Hematopoietic multipotent progenitor cell treated with erythropoietin and hydrocortisone succinate and interleukin-3 and kit ligand, for 4 days (in vitro differentiated cells): ENCODE measurements around the gene ATP11B.

Experiments
- DNase-seq: peaks from one replicate; pipeline ENCODE4 v3.0.0-alpha.2; 2015

Gene ATP11B

DNA sequence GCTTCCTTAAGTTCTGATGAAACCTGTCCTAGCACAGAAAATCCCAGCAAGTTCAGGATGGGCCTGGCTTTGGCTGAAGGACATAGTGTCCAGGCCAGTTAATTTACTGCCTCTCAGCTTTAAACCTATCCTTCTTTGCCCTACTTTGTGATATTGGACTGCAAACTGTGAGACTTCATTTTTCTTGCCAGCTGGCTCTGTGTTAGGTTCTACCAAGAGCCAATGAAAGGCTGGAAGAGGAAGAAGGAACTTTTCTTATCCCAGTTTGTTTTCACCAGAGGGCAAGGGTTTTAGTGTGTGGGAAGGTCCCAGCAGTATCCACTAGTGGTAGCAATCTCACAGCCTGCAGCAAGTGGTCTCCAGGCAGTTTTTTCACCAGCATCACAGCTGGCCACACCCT lies 168.9 kb downstream of the ATP11B start:
- DNase-seq, result peak; percentile 47

GRCh38 chr3:182964179-182964578 lies 170.9 kb downstream of the ATP11B start:
- no peak for DNase-seq

DNA sequence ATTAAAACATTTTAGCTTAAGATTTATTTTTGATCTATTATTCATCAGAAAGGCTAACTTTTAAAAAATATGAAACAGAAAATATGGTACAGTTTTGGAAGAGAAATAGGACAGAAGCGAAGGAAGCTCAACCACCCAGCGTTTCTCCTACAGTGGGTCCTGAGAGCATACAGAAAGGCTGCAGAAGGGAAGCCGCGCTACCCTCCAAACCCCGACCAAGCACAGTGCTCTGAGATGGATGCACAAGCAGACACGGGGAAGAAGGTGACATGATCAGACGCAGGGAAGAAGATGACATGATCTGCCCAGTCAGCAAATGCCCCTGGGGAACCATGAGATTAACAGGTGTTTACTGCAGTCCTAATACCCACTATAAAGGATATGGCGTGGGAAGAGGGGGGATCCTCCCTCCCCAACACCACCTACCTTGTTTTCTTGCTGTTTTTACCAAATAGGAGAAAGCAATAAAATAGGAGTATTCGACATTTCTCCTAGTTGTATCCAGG lies 172.6 kb downstream of the ATP11B start:
- DNase-seq, result no peak

DNA sequence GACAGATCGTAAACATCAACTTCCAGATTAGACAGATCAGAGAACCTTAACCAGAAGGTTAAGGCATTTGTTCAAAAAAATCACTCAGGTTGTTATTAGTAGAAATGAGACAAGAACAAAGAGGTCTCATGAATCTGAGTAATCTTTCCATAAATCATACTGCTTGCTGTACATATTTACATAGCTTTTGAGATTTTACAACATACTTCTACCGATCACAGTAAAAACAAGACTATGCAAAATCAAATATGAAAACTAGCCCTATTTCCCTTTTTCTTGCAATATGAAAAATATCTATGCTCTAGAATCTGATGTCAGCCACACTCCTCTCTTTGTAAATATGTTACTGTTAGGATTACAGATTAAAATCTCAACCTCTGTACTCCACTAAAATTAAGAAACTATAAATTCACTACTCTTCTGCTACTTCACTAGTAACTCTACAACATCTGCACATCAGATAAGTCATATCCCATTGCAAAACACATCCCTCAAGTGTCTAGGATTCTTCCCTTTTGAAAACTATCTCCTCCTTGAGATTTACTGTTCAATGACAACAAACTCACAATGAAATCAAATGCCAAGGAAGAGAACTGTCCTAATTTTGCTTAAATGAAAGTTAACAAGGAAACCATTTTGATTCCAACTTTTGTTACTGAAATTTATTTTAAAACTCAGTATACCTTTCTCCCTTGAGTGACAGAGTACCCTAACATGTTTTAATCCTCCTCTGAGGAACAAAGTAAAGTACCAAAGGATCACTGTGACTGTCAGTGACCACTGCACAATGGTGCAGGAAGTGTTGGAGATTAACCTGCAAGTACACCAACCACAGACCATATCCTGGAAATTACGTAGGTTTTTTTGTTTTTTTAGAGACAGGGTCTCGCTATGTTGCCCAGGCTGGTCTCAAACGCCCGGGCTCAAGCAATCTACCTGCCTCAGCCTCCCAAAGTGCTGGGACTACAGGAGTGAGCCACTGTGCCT lies 174.2 kb downstream of the ATP11B start:
- peak; percentile 42 for DNase-seq

- DNase-seq, result peak; percentile 53
These were observed 176.0 kb downstream of the ATP11B start for GRCh38 chr3:182969277-182969676.

DNA sequence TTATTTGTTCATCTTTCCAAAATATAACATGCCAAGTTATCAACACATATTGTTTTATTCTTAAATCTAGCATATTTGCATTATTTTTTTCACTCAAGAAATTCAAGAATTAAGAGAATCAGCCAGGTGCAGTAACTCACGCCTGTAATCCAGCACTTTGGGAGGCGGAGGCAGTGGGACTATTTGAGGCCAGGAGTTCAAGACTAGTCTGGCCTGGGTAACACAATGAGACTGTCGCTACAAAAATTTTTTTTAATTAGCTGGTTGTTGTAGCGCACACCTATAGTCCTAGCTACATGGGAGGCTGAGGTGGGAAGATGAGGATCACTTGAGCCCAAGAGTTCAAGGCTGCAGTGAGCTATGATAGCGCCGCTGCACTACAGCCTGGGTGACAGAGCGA lies 176.5 kb downstream of the ATP11B start:
- no peak for DNase-seq

- DNase-seq, result no peak
These were observed 177.6 kb downstream of the ATP11B start for GRCh38 chr3:182970811-182971418.
